ENCODE data around the gene HIVEP2.

Gene HIVEP2

DNA sequence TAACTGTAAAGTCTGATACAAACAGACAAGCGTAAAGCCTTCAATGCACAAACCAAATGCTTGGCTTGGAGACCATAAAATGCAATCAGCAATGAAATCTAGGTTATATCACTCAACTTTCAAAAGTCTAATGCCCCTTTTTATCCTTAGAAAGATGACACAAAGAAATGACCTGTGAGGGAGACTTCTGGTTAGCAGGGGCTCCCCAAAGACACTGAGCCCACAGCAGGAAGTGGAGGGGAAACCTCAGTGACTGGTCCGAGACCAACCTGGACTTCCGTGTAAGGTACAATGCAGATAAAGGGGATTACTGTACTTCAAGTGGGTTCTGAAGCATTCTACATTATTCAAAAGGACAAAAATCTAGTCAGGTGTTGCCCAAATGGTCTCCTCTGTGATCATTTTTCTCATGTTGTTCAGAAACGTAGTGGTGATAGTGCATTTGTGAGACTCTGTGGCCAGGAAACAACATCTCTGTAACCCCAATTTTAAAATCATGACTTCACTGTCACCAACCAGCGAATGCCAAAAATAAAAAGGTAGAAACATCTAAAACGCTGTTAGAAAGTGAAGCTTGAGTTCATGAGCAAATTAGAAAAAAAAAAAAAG is 88.2 kb downstream of the HIVEP2 start:
- TF ChIP-seq, protein P1, sequence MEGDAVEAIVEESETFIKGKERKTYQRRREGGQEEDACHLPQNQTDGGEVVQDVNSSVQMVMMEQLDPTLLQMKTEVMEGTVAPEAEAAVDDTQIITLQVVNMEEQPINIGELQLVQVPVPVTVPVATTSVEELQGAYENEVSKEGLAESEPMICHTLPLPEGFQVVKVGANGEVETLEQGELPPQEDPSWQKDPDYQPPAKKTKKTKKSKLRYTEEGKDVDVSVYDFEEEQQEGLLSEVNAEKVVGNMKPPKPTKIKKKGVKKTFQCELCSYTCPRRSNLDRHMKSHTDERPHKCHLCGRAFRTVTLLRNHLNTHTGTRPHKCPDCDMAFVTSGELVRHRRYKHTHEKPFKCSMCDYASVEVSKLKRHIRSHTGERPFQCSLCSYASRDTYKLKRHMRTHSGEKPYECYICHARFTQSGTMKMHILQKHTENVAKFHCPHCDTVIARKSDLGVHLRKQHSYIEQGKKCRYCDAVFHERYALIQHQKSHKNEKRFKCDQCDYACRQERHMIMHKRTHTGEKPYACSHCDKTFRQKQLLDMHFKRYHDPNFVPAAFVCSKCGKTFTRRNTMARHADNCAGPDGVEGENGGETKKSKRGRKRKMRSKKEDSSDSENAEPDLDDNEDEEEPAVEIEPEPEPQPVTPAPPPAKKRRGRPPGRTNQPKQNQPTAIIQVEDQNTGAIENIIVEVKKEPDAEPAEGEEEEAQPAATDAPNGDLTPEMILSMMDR (IDR thresholded peaks at IDR 0.05; ENCODE audit: control insufficient read depth, insufficient read depth, low read depth, low read length, missing control alignments) = no peak
- no peak for DNase-seq (ENCODE audit: low read depth)
- H3K4me3 ChIP-seq (ENCODE audit: control insufficient read depth, low read depth, low read length) = no peak overlapping the region

DNA sequence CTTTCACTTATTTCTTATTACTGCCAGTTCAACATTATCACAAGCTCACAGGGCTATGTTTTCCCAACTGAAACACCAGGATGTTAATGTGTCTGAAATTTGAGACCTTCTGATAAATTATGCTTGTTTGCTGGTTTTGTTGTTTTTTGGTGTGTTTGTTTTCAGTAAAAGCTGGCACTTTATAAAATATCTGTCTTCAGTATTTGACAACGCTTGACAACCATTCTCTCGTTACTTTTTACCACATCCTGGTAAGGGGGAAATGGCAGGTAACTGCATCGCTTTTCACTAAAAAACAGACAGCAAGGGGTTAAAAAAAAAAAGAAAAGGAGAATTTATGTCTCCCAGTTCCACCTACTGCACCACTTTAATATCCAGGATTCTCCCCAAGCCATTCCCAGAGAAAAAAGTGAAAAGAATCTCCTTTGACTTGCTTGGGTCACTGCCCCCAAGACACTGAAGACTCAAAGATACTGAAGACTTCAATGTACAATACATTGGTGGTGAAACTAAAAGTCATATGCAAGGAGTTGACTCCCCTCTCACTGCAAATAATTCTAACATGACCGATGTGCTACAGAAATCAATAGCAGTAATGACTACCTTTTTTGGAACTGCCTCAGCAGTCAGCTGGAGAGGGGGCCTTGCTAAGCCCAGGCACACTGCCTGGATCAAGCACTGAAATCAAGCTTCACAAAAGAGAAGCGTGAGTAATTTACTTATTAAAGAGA is 88.9 kb downstream of the HIVEP2 start:
- H3K4me3 ChIP-seq (ENCODE audit: control insufficient read depth, low read depth, low read length) = no peak overlapping the region
- DNase-seq (ENCODE audit: low read depth) = no peak
- TF ChIP-seq, protein P1 (IDR thresholded peaks at IDR 0.05; ENCODE audit: control insufficient read depth, insufficient read depth, low read depth, low read length, missing control alignments) = no peak

DNA sequence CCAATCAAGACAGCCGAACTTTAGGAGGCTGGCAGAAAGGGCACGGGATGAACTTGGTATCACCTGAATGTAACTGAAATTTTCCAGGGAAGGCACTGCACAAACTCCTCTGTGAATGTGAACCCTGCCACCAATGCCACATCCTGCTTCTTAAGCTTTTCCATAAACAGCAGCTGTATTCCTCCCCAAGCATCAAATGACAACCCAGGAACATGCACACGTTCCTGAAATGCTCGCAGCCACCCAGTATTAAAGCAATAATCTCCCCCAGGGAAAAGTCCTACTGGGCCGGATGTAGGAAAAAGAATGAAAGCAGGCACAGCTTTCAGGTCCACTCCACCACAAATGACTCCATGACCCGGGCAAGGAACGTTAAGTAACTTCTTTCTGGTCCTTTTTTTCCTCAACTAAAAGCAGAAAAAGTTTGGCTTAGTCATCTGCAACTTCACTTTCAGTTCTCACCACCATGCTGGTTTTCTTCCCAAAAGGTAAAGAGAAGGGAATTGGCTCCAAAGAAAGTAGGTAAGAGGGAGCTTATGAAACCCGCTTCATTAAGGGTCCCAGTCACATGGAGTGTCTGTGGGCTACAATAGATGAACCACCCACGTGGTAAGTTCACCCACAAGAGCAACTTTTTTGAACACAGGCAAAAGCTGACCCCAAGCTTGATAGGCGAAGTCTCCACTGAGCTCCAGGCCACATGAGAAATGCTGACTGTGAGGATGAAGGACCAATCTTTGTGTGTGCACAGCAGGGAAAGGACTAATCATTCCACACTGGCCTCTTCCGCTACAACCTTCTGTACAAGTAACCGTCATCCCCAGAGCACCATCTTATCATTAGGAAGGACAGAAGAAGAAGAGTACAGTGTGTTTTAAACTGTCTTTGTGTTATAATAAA is 90.1 kb downstream of the HIVEP2 start:
- DNase-seq (ENCODE audit: low read depth) = no peak
- H3K4me3 ChIP-seq (ENCODE audit: control insufficient read depth, low read depth, low read length) = no peak overlapping the region
- TF ChIP-seq, protein P1 (IDR thresholded peaks at IDR 0.05; ENCODE audit: control insufficient read depth, insufficient read depth, low read depth, low read length, missing control alignments) = no peak

DNA sequence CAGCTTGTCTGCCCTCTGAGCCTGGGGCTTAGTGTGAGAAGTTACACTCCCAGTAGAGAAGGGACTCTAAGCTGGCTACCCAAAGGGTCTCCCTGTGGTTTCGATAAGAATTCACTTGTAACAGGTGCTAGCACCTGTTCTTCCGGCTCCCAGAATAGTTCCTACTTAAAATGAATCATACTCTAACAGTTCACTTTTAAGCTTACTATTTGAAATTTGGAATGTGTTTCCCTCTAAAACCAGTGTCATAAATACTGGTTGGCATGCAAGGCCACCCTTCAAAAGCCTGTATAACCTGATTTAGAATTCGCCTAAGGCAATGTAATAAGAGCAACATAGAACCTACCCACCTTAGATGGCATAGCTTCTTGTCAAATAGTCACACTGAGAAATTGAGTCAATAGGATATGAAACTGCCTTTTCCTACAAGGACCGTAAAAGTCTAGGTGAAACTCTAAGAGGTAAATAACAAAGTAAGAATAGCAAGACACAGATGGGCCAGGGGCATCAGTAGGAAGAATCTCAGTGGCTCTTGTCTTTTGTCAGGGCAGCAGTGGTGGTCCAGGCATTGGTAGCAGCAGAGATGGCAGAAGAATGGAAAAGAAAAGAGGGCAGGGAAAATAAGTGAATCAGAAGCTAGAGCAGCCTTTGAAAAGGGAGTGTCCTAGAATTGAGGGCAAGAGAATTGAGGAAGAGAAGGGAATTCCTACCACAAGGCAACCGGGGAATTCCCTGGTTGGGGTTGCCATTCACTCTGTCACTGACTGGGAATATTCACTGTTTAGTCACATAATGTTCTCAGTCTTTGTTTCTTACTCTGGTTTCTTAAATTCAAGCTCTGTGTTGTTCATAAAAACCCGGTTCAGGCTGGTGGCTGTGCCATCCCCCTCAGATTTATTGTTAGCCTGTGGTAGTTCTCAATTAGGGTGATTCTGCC is 91.5 kb downstream of the HIVEP2 start:
- H3K4me3 ChIP-seq (ENCODE audit: control insufficient read depth, low read depth, low read length) = no peak overlapping the region
- DNase-seq (ENCODE audit: low read depth) = no peak
- TF ChIP-seq, protein P1 (IDR thresholded peaks at IDR 0.05; ENCODE audit: control insufficient read depth, insufficient read depth, low read depth, low read length, missing control alignments) = no peak

DNA sequence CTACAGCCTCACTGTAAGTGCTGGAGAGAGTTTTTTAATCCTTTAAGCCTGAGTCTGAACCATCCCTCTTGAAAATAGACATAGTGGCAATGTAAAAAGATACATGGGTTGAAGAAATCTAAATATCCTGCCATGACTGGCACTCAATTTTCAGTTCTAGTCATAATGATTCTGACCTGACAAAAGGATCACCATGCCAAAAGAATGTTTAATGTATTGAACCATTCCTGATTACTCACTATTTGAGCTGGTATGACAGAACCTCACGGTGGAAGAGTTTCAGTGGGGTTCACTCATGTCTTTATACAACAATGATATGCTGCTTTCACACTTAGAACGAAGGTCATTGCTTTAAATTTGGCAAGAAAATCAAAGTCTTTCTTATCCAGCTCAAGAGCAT is 93.4 kb downstream of the HIVEP2 start:
- TF ChIP-seq, protein P1 (IDR thresholded peaks at IDR 0.05; ENCODE audit: control insufficient read depth, insufficient read depth, low read depth, low read length, missing control alignments) = no peak
- DNase-seq (ENCODE audit: low read depth) = no peak

More for the DNA sequence above, 93.4 kb downstream of the HIVEP2 start:
- no peak overlapping the region for H3K4me3 ChIP-seq (ENCODE audit: control insufficient read depth, low read depth, low read length)

All from AG09309 (cell line).